HCT116 (cell line): ENCODE data around the gene CDK11A. TPM values are rescaled to one million over a fixed set of nuclear protein-coding genes. Genes with fewer than 3 reads are reported as not detected.

Experiments used
- ATAC-seq: fragments of 200-7000 bp; cut with Tn5 transposase; 2 replicates; pipeline ENCODE4 v1.9.1; 2020; ENCODE audit warnings: mild to moderate bottlenecking, moderate library complexity
- BruUV-seq: library from RNA; stranded (reverse); fragments of 400-500 nt; replicated peaks from 2 replicates; lab custom pipeline; 2021; lab: Mats Ljungman, UMichigan
- CTCF ChIA-PET: fragments of 300-600 bp; sonication (Branson Sonifier 250); formaldehyde crosslinking; loops from one replicate; lab custom pipeline; 2021; ENCODE audit warnings: antibody characterized with exemption; lab: Charles Lee
- POLR2A ChIA-PET: fragments of 300-600, 350-600 bp; sonication (Branson Sonifier 250); formaldehyde crosslinking; loops from one replicate; lab custom pipeline; 2021; ENCODE audit warnings: antibody characterized with exemption; lab: Charles Lee
- RAD21 ChIA-PET, 2 experiments: fragments of 300-600 bp; sonication (Branson Sonifier 250); formaldehyde crosslinking; loops; one replicate each; lab custom pipeline; 2023; ENCODE audit warnings: low total read pairs in 2 of 2; ENCODE audit not compliant: uncharacterized antibody in 2 of 2, unreplicated experiment in 2 of 2, low non-redundant PET in 1 of 2; lab: Charles Lee
- DNase-seq: peaks from one replicate; pipeline ENCODE4 v3.0.0-alpha.2; 2010; ENCODE audit warnings: low read depth, low spot score
- H2AFZ ChIP-seq: fragments of 200-600 bp; shearing (Covaris generic), sonication (generic); 2 replicates; pipeline ENCODE4 v1.6.1; 2017; ENCODE audit warnings: low read depth, mixed run types, mixed read lengths, antibody characterized with exemption, low read length; ENCODE audit not compliant: poor library complexity, severe bottlenecking
- H3K27ac ChIP-seq: 2 replicates; pipeline ENCODE4 v1.5.1; 2012; ENCODE audit warnings: low read depth, low read length
- H3K27me3 ChIP-seq: fragments of 200-600 bp; sonication (generic); 2 replicates; pipeline ENCODE4 v1.6.1; 2016; ENCODE audit warnings: mixed run types, low read length, mixed read lengths; ENCODE audit not compliant: insufficient read depth
- H3K36me3 ChIP-seq, 2 experiments: fragments of 200-500 bp in 1 of 2; fragments of 200-600 bp in 1 of 2; sonication (Bioruptor generic) in 1 of 2; sonication (generic) in 1 of 2; 2 replicates each; pipeline versions ENCODE4 v1.5.1 to v1.6.1; 2014 to 2016; ENCODE audit warnings: low read length in 2 of 2, inconsistent platforms in 1 of 2, mixed read lengths in 1 of 2, mixed run types in 1 of 2; ENCODE audit not compliant: insufficient read depth in 2 of 2, control insufficient read depth in 1 of 2
- H3K4me1 ChIP-seq, 2 experiments: fragments of 200-600 bp in 1 of 2; sonication (generic) in 1 of 2; 2 replicates each; pipeline versions ENCODE4 v1.5.1 to v1.6.1; 2012 to 2017; ENCODE audit warnings: low read length in 2 of 2, inconsistent platforms in 1 of 2, mild to moderate bottlenecking in 1 of 2, mixed read lengths in 1 of 2, mixed run types in 1 of 2, moderate library complexity in 1 of 2; ENCODE audit not compliant: insufficient read depth in 2 of 2, control insufficient read depth in 1 of 2
- H3K4me2 ChIP-seq: fragments of 200-600 bp; sonication (generic); 2 replicates; pipeline ENCODE4 v1.6.1; 2017; ENCODE audit warnings: mixed run types, low read length, mixed read lengths
- H3K4me3 ChIP-seq, 2 experiments: fragments of 200-600 bp in 1 of 2; sonication (generic) in 1 of 2; replicated peaks in 1 of 2; 2 replicates each; pipeline ENCODE4 v1.5.1; 2011 to 2016; ENCODE audit warnings: low read length in 2 of 2, control low read depth in 1 of 2, low read depth in 1 of 2, mild to moderate bottlenecking in 1 of 2, mixed read lengths in 1 of 2, mixed run types in 1 of 2
- H3K79me2 ChIP-seq: fragments of 200-600 bp; sonication (generic); 2 replicates; pipeline ENCODE4 v1.6.1; 2017; ENCODE audit warnings: mild to moderate bottlenecking, mixed run types, low read length, moderate library complexity, mixed read lengths; ENCODE audit not compliant: insufficient read depth
- H3K9ac ChIP-seq: fragments of 200-600 bp; sonication (generic); 2 replicates; pipeline ENCODE4 v1.6.1; 2016; ENCODE audit warnings: low read length, mixed read lengths
- H3K9me2 ChIP-seq: fragments of 200-600 bp; sonication (generic), shearing (Covaris generic); 2 replicates; pipeline ENCODE4 v1.6.1; 2017; ENCODE audit warnings: mixed run types, mild to moderate bottlenecking, moderate library complexity; ENCODE audit not compliant: insufficient read depth
- H3K9me3 ChIP-seq, 2 experiments: fragments of 200-500 bp in 1 of 2; fragments of 200-600 bp in 1 of 2; sonication (Bioruptor generic) in 1 of 2; sonication (generic) in 1 of 2; 2 replicates each; pipeline ENCODE4 v1.6.1; 2014 to 2017; ENCODE audit warnings: low read length in 2 of 2, mixed read lengths in 2 of 2, inconsistent platforms in 1 of 2, low read depth in 1 of 2, mild to moderate bottlenecking in 1 of 2, mixed run types in 1 of 2, moderate library complexity in 1 of 2; ENCODE audit not compliant: control insufficient read depth in 1 of 2, insufficient read depth in 1 of 2
- H4K20me1 ChIP-seq: fragments of 200-600 bp; sonication (generic), shearing (Covaris generic); 2 replicates; pipeline ENCODE4 v1.6.1; 2017; ENCODE audit warnings: mixed run types, mild to moderate bottlenecking, moderate library complexity; ENCODE audit not compliant: insufficient read depth
- CBX3 ChIP-seq: IDR thresholded peaks from 2 replicates; pipeline ENCODE4 v1.6.1; 2012; ENCODE audit warnings: low read depth
- EGR1 ChIP-seq: IDR thresholded peaks from 2 replicates; pipeline ENCODE4 v1.6.1; 2012; ENCODE audit warnings: low read depth
- EZH2 ChIP-seq: fragments of 200-600 bp; sonication (generic); IDR thresholded peaks from 2 replicates; pipeline ENCODE4 v1.6.1; 2017; ENCODE audit warnings: antibody characterized with exemption, mixed run types
- EZH2phosphoT487 ChIP-seq: fragments of 200-600 bp; IDR thresholded peaks from 2 replicates; pipeline ENCODE4 v1.6.1; 2018; ENCODE audit warnings: antibody characterized with exemption, borderline replicate concordance
- FOSL1 ChIP-seq: IDR thresholded peaks from 2 replicates; pipeline ENCODE4 v1.6.1; 2012; ENCODE audit warnings: low read depth
- JUND ChIP-seq: IDR thresholded peaks from 2 replicates; pipeline ENCODE4 v1.6.1; 2012
- RAD21 ChIP-seq: IDR thresholded peaks from 2 replicates; pipeline ENCODE4 v1.6.1; 2012; ENCODE audit warnings: low read depth, mild to moderate bottlenecking
- REST ChIP-seq: IDR thresholded peaks from 2 replicates; pipeline ENCODE4 v1.6.1; 2012; ENCODE audit warnings: low read depth
- TCF7L2 ChIP-seq: IDR thresholded peaks from 2 replicates; pipeline ENCODE4 v1.7.0; 2011; ENCODE audit warnings: borderline replicate concordance, inconsistent platforms; ENCODE audit not compliant: insufficient read depth, insufficient read length; ENCODE audit errors: extremely low read depth
- ZFX ChIP-seq: fragments of 450-650 bp; IDR thresholded peaks from 2 replicates; pipeline ENCODE4 v1.6.1; 2017
- ZNF274 ChIP-seq: fragments of 200-500 bp; sonication (Bioruptor generic); IDR thresholded peaks from 2 replicates; pipeline ENCODE4 v1.6.1; 2014; ENCODE audit warnings: mild to moderate bottlenecking, low read depth, low read length, inconsistent platforms
- intact Hi-C: fragments of 100-400 bp; cut with micrococcal nuclease; formaldehyde crosslinking; loops from 2 replicates; pipeline ENCODE4 v1.10.0; 2022
- total RNA-seq: library from RNA; stranded (reverse); gene quantifications from one replicate; pipeline ENCODE4 v1.2.1, GENCODE V29; 2021; ENCODE audit not compliant: unreplicated experiment
- TF ChIP-seq, protein P1 (sequence below), 3 experiments: fragments of 200-600 bp in 1 of 3; sonication (generic) in 1 of 3; IDR thresholded peaks in 2 of 3; conservative IDR thresholded peaks in 1 of 3; 2 replicates each; pipeline ENCODE4 v1.5.1; 2012 to 2017; ENCODE audit warnings: low read depth in 2 of 3, low read length in 2 of 3, antibody characterized with exemption in 1 of 3, borderline replicate concordance in 1 of 3, control low read depth in 1 of 3, mild to moderate bottlenecking in 1 of 3, mixed read lengths in 1 of 3, mixed run types in 1 of 3, moderate library complexity in 1 of 3; ENCODE audit not compliant: insufficient read depth in 1 of 3
- TF ChIP-seq, protein P2 (sequence below): IDR thresholded peaks from 2 replicates; pipeline ENCODE4 v1.6.1; 2012

CDK11A gene
- total RNA-seq, 1 experiment from 2014 or later, result 61.0 TPM

GRCh38 chr1:1669468-1670440 lies 54.4 kb downstream of the CDK11A start:
- no peaks in the 10 kb centered on the region for H3K27me3 ChIP-seq
- BruUV-seq, result no TSS peak
- H4K20me1 ChIP-seq, result no peaks in the 10 kb centered on the region
- no peaks in the 10 kb centered on the region for H3K9me2 ChIP-seq
- CTCF ChIA-PET, result no interaction called here
- POLR2A ChIA-PET, result no interaction called here
- H3K9ac ChIP-seq, result no peak overlapping the region
- no peaks in the 10 kb centered on the region for H3K9me3 ChIP-seq
- H2AFZ ChIP-seq, result no peak overlapping the region
- no peaks in the 10 kb centered on the region for H3K4me1 ChIP-seq
- DNase-seq (no peak), ATAC-seq (no peak)
- H3K27ac ChIP-seq, result no peak overlapping the region
- H3K4me3 ChIP-seq, result no peak overlapping the region
- H3K36me3 ChIP-seq, result peaks cover 0 to 7% of the 10 kb centered on the region in 2 experiments; a peak in 3 of 4 replicates
- no peaks in the 10 kb centered on the region for H3K79me2 ChIP-seq
- no peak overlapping the region for H3K4me2 ChIP-seq
- intact Hi-C loops, result no loop called here
- RAD21 ChIA-PET, result no interaction called here
- no peak for TF ChIP-seq TCF7L2
- TF ChIP-seq ZNF274, result no peak
- no peak for TF ChIP-seq JUND
- no peak for TF ChIP-seq REST
- no peak for TF ChIP-seq ZFX
- no peak for TF ChIP-seq EZH2
- no peak for TF ChIP-seq CBX3
- TF ChIP-seq FOSL1, result no peak
- no peak for TF ChIP-seq RAD21
- TF ChIP-seq EZH2phosphoT487, result no peak
- TF ChIP-seq, protein P1, sequence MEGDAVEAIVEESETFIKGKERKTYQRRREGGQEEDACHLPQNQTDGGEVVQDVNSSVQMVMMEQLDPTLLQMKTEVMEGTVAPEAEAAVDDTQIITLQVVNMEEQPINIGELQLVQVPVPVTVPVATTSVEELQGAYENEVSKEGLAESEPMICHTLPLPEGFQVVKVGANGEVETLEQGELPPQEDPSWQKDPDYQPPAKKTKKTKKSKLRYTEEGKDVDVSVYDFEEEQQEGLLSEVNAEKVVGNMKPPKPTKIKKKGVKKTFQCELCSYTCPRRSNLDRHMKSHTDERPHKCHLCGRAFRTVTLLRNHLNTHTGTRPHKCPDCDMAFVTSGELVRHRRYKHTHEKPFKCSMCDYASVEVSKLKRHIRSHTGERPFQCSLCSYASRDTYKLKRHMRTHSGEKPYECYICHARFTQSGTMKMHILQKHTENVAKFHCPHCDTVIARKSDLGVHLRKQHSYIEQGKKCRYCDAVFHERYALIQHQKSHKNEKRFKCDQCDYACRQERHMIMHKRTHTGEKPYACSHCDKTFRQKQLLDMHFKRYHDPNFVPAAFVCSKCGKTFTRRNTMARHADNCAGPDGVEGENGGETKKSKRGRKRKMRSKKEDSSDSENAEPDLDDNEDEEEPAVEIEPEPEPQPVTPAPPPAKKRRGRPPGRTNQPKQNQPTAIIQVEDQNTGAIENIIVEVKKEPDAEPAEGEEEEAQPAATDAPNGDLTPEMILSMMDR (IDR thresholded peaks at IDR 0.05 in 2 of 3, conservative IDR thresholded peaks at IDR 0.05 in 1 of 3; ENCODE audit: borderline replicate concordance in 1 of 3, insufficient read depth in 1 of 3, low read depth in 2 of 3, low read length in 2 of 3), result no peak
- no peak for TF ChIP-seq EGR1
- TF ChIP-seq, protein P2, sequence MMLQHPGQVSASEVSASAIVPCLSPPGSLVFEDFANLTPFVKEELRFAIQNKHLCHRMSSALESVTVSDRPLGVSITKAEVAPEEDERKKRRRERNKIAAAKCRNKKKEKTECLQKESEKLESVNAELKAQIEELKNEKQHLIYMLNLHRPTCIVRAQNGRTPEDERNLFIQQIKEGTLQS, result no peak
